Dermis microvascular lymphatic vessel endothelial cell (primary cell): ENCODE results near the gene TXN2. TPM values are rescaled to one million over a fixed set of nuclear protein-coding genes. Genes with fewer than 3 reads are reported as not detected.
"Not testable (repeated sequence)": the region's sequence is repeated elsewhere in the genome, so short reads cannot be mapped to it uniquely, and the experiment has no call there.

Experiments
- DNase-seq, 2 donors: peaks; one replicate each; pipeline versions ENCODE4 v3.0.0 to v3.0.0-alpha.2; 2010; ENCODE audit warnings: low read depth in 2 of 2
- total RNA-seq: library from RNA; depleted of rRNA; stranded (reverse); fragments of >200 nt; gene quantifications from 2 replicates; pipeline ENCODE4 v1.2.1, GENCODE V29; 2014

The TXN2 gene
- 15.1 and 27.6 TPM in 2 replicates for total RNA-seq

- peak; percentile 93 to 97 for DNase-seq
Measured at GRCh38 chr22:36481393-36482168, at the start of gene TXN2. TXN2 (minus strand) TSS chr22:36481640; CDS start chr22:36480837, 803 bp downstream.

- peak; percentile 99 for DNase-seq
Measured at GRCh38 chr22:36528795-36529751, 47.6 kb upstream of the TXN2 start, which contains the start of gene EIF3D. EIF3D (minus strand) TSS chr22:36529166; CDS start chr22:36526121, 3,045 bp downstream.

- DNase-seq: peak in 1 of 2 donors; percentile 52
Measured at GRCh38 chr22:36528341-36528740, 46.9 kb upstream of the TXN2 start.

GRCh38 chr22:36522662-36523061 is 41.2 kb upstream of the TXN2 start:
- DNase-seq: no peak

GRCh38 chr22:36520423-36520822 is 39.0 kb upstream of the TXN2 start:
- no peak for DNase-seq

- DNase-seq: not testable (repeated sequence)
Measured at GRCh38 chr22:36519906-36520305, 38.5 kb upstream of the TXN2 start.

- no peak for DNase-seq
Measured at GRCh38 chr22:36514766-36515165, 33.3 kb upstream of the TXN2 start.

- no peak for DNase-seq
Measured at GRCh38 chr22:36512991-36513390, 31.6 kb upstream of the TXN2 start.

- no peak for DNase-seq
Measured at GRCh38 chr22:36512333-36512732, 30.9 kb upstream of the TXN2 start.

GRCh38 chr22:36510966-36511881 is 29.8 kb upstream of the TXN2 start:
- DNase-seq: peak; percentile 42 to 57

GRCh38 chr22:36510384-36510783 is 28.9 kb upstream of the TXN2 start:
- DNase-seq: no peak

GRCh38 chr22:36507518-36508010 is 26.1 kb upstream of the TXN2 start:
- DNase-seq: no peak

- peak; percentile 56 to 85 for DNase-seq
Measured at GRCh38 chr22:36506637-36507517, 25.4 kb upstream of the TXN2 start, which contains the start of gene FOXRED2. FOXRED2 (minus strand) TSS chr22:36507040; CDS start chr22:36506422, 618 bp downstream.

GRCh38 chr22:36505998-36506635 is 24.7 kb upstream of the TXN2 start:
- DNase-seq: no peak

GRCh38 chr22:36497910-36498665 is 16.6 kb upstream of the TXN2 start:
- no peak for DNase-seq

GRCh38 chr22:36493690-36494110 is 12.3 kb upstream of the TXN2 start:
- DNase-seq: no peak

- no peak for DNase-seq
Measured at GRCh38 chr22:36492109-36492508, 10.7 kb upstream of the TXN2 start.

GRCh38 chr22:36491155-36491554 is 9.7 kb upstream of the TXN2 start:
- no peak for DNase-seq
